ENCODE results near the gene RSF1.
A peak's percentile ranks its signal among the peaks of the same experiment; 100 is the strongest.

Gene RSF1

DNA sequence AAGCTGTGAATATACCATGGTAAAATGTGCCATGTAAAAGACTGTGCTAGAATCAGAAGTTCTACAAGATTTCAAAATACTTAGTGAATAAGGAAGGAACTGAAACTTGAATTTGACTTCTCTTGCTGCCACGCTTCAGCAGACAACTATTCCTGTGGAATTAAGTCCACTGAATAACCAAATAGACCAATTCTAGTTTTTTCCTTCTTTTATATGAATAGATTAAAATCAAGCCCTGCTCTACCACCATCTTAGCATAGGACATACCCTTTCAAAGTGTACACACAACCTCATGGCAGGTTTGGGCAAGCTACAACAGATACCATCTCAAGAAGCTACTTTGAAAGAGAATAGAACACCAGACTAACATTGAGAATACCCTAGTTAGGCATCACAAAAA is 159.6 kb downstream of the RSF1 start:
- Histone ChIP-seq H3K9me3 (ENCODE audit: insufficient read depth, low read length) (no peaks in the 10 kb centered on the region), H3K4me2 (ENCODE audit: low read length) (peak overlapping the region; percentile 26; the same call in 1 of the 2 replicates), H3K4me3 (ENCODE audit: low read length) (no peak overlapping the region), H3K36me3 (replicated peaks; ENCODE audit: low read depth, low read length) (peaks cover 7% of the 10 kb centered on the region), H3K4me1 (ENCODE audit: low read length) (peaks cover 17% of the 10 kb centered on the region), H3K79me2 (ENCODE audit: low read length) (no peaks in the 10 kb centered on the region), H2AFZ (ENCODE audit: low read depth, low read length) (no peak overlapping the region), H3K27ac (ENCODE audit: low read length) (peak overlapping the region; percentile 6; the same call in 1 of the 2 replicates), H4K20me1 (ENCODE audit: insufficient read depth, low read length) (peaks cover 5% of the 10 kb centered on the region; the same call in 1 of the 2 replicates), H3K27me3 (ENCODE audit: low read depth, low read length) (no peaks in the 10 kb centered on the region), H3K9ac (ENCODE audit: low read length) (no peak overlapping the region)
- TF ChIP-seq, protein P1, sequence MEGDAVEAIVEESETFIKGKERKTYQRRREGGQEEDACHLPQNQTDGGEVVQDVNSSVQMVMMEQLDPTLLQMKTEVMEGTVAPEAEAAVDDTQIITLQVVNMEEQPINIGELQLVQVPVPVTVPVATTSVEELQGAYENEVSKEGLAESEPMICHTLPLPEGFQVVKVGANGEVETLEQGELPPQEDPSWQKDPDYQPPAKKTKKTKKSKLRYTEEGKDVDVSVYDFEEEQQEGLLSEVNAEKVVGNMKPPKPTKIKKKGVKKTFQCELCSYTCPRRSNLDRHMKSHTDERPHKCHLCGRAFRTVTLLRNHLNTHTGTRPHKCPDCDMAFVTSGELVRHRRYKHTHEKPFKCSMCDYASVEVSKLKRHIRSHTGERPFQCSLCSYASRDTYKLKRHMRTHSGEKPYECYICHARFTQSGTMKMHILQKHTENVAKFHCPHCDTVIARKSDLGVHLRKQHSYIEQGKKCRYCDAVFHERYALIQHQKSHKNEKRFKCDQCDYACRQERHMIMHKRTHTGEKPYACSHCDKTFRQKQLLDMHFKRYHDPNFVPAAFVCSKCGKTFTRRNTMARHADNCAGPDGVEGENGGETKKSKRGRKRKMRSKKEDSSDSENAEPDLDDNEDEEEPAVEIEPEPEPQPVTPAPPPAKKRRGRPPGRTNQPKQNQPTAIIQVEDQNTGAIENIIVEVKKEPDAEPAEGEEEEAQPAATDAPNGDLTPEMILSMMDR (IDR thresholded peaks at IDR 0.05; ENCODE audit: low read depth, low read length): no peak
- no peak for TF ChIP-seq EZH2phosphoT487 (IDR thresholded peaks at IDR 0.05; ENCODE audit: low read depth)

DNA sequence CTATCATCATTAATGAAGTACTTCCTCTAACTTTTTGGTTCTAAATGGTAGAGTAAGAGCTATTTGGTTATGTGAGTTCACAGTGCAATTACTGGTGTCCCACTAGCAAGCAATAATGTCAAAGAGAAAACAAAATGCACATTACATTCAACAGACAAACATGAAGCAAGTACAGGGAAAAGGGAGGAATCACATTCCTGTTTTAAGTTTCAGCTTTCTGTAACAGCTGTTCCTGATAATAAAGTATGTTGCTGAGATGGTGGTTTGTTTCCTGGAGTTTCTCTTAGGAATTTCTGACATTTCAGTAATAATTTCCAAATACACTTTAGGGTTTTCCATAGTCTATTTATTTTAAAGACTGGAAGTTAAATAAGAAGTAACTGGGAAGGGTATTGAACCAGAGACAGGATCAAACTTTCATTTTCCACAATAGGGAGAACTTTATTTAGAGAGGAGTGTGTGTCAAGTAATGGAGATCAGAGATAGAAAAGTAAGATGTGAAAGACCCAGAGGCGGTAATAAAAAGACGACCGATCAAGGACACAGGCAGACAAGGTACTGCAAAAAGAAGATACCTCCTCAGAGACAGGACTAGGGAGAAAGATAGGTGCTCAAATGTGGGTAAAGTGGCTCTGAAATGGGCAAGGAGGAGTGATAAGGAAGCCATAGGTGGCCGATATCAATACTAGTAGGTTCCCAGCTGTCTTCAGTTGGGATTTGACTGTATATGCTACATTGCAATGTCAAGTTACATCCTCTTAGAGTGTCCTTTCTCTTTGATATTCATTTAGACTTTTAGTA is 162.1 kb downstream of the RSF1 start:
- no peak overlapping the region for H3K9ac ChIP-seq (ENCODE audit: low read length)
- H3K36me3 ChIP-seq (replicated peaks; ENCODE audit: low read depth, low read length): no peaks in the 10 kb centered on the region
- no peak overlapping the region for H3K4me3 ChIP-seq (ENCODE audit: low read length)
- H3K9me3 ChIP-seq (ENCODE audit: insufficient read depth, low read length): no peaks in the 10 kb centered on the region
- H3K79me2 ChIP-seq (ENCODE audit: low read length): no peaks in the 10 kb centered on the region
- peaks cover 5% of the 10 kb centered on the region; the same call in 1 of the 2 replicates for H4K20me1 ChIP-seq (ENCODE audit: insufficient read depth, low read length)
- peaks cover 17% of the 10 kb centered on the region for H3K4me1 ChIP-seq (ENCODE audit: low read length)
- no peak overlapping the region for H3K4me2 ChIP-seq (ENCODE audit: low read length)
- H2AFZ ChIP-seq (ENCODE audit: low read depth, low read length): no peak overlapping the region
- no peak overlapping the region for H3K27ac ChIP-seq (ENCODE audit: low read length)
- no peak for TF ChIP-seq EZH2phosphoT487 (IDR thresholded peaks at IDR 0.05; ENCODE audit: low read depth)
- TF ChIP-seq, protein P1 (IDR thresholded peaks at IDR 0.05; ENCODE audit: low read depth, low read length): no peak
- no peaks in the 10 kb centered on the region for H3K27me3 ChIP-seq (ENCODE audit: low read depth, low read length)

DNA sequence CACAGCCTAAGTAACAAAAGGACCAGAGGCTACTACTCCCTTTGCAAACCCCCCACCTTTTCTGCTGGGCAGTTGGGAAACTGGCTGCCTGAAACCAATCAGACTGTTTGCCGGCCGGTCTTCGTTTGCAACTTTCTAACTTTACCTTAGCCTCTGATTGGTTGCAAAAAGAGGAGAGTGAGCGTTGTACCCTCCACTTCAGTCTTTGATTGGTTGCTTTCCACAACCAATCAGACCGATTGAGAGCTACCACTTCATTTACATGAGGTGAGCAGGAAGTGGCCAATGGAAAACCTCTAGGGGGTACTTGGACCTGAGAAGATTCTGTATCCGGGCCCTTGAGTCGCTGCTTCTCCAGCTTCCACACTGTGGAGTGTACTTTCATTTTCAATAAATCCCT is 164.2 kb downstream of the RSF1 start:
- H4K20me1 ChIP-seq (ENCODE audit: insufficient read depth, low read length): peaks cover 4% of the 10 kb centered on the region; the same call in 1 of the 2 replicates
- TF ChIP-seq, protein P1 (IDR thresholded peaks at IDR 0.05; ENCODE audit: low read depth, low read length): no peak
- no peak for TF ChIP-seq EZH2phosphoT487 (IDR thresholded peaks at IDR 0.05; ENCODE audit: low read depth)
- no peak overlapping the region for H3K27ac ChIP-seq (ENCODE audit: low read length)
- H3K9ac ChIP-seq (ENCODE audit: low read length): no peak overlapping the region
- no peaks in the 10 kb centered on the region for H3K27me3 ChIP-seq (ENCODE audit: low read depth, low read length)
- no peak overlapping the region for H2AFZ ChIP-seq (ENCODE audit: low read depth, low read length)
- H3K4me1 ChIP-seq (ENCODE audit: low read length): peaks cover 13% of the 10 kb centered on the region
- no peaks in the 10 kb centered on the region for H3K9me3 ChIP-seq (ENCODE audit: insufficient read depth, low read length)
- no peak overlapping the region for H3K4me2 ChIP-seq (ENCODE audit: low read length)
- H3K4me3 ChIP-seq (ENCODE audit: low read length): no peak overlapping the region
- H3K36me3 ChIP-seq (replicated peaks; ENCODE audit: low read depth, low read length): no peaks in the 10 kb centered on the region
- no peaks in the 10 kb centered on the region for H3K79me2 ChIP-seq (ENCODE audit: low read length)

DNA sequence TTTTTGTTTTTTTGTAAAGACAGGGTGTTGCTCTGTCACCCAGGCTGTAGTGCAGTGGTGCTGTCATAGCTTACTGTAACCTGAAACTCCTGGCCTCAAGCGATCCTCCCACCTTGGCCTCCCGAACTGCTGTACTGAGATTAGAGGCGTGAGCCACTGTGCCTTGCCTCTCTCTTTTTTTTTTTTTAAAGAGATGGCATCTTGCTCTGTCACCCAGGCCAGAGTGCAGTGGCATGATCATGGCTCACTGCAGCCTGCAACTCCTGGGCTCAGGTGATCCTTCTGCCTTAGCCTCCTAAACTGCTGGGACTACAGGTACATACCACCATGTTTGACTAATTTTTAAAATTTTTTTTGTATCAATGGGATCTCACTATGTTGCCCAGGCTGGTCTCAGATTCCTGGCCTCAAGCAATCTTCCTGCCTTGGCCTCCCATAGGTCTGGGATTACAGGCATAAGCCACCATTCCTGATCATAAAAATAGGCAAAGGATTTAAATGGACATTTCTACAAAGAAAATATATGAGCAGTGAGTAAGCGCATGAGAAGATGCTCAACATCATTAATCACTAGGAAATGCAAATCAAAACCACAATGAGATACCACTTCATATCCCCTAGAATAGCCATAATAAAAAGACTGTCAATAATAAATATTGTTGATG is 165.6 kb downstream of the RSF1 start:
- Histone ChIP-seq H3K79me2 (ENCODE audit: low read length) (no peaks in the 10 kb centered on the region), H3K9me3 (ENCODE audit: insufficient read depth, low read length) (no peaks in the 10 kb centered on the region), H3K27ac (ENCODE audit: low read length) (no peak overlapping the region), H4K20me1 (ENCODE audit: insufficient read depth, low read length) (no peaks in the 10 kb centered on the region), H3K4me1 (ENCODE audit: low read length) (no peaks in the 10 kb centered on the region), H3K36me3 (replicated peaks; ENCODE audit: low read depth, low read length) (no peaks in the 10 kb centered on the region), H3K4me2 (ENCODE audit: low read length) (no peak overlapping the region), H3K9ac (ENCODE audit: low read length) (no peak overlapping the region), H3K27me3 (ENCODE audit: low read depth, low read length) (no peaks in the 10 kb centered on the region), H2AFZ (ENCODE audit: low read depth, low read length) (no peak overlapping the region), H3K4me3 (ENCODE audit: low read length) (no peak overlapping the region)
- TF ChIP-seq, protein P1 (IDR thresholded peaks at IDR 0.05; ENCODE audit: low read depth, low read length): no peak
- no peak for TF ChIP-seq EZH2phosphoT487 (IDR thresholded peaks at IDR 0.05; ENCODE audit: low read depth)

Measured in OCI-LY3 (cell line).